SK-N-MC (cell line): ENCODE measurements around the gene AMHR2.

Source experiments
- EZH2 ChIP-seq: fragments of 200-600 bp; sonication (generic); IDR thresholded peaks from one replicate; pipeline ENCODE4 v1.6.1; 2017; ENCODE audit warnings: antibody characterized with exemption
- FOXP2 ChIP-seq: optimal IDR thresholded peaks from 2 replicates; pipeline ENCODE3; 2011; ENCODE audit warnings: mild to moderate bottlenecking, moderate library complexity; ENCODE audit not compliant: insufficient read depth; ENCODE audit errors: extremely low read length, control extremely low read depth
- POLR2AphosphoS5 ChIP-seq: IDR thresholded peaks from 2 replicates; pipeline ENCODE4 v1.6.1; 2012; ENCODE audit warnings: mild to moderate bottlenecking, low read depth, low read length, borderline replicate concordance

- TF ChIP-seq POLR2AphosphoS5 (no peak), EZH2 (no peak), FOXP2 (no peak)
Observed at GRCh38 chr12:53454707-53455106, 31.1 kb downstream of the AMHR2 start.
